ENCODE measurements around the gene SYCE3. TPM values are rescaled to one million over a fixed set of nuclear protein-coding genes. Genes with fewer than 3 reads are reported as not detected.

The SYCE3 gene
- total RNA-seq, 2 donors from 2014 or later: not detected

- Mint-ChIP-seq H3K4me1 (peaks cover 24% of the 10 kb centered on the region), H3K4me3 (peak overlapping the region; percentile 95), H3K27ac (peak overlapping the region; percentile 96), H3K36me3 (ENCODE audit: low read depth) (peaks cover 2% of the 10 kb centered on the region), H3K27me3 (no peaks in the 10 kb centered on the region)
- no peak for ATAC-seq
- no peaks in the 10 kb centered on the region for H3K9me3 ChIP-seq (ENCODE audit: control insufficient read depth, low read length, poor library complexity, severe bottlenecking)
- no peak for DNase-seq
These were observed 29.6 kb downstream of the SYCE3 start for GRCh38 chr22:50532824-50533796.

DNA sequence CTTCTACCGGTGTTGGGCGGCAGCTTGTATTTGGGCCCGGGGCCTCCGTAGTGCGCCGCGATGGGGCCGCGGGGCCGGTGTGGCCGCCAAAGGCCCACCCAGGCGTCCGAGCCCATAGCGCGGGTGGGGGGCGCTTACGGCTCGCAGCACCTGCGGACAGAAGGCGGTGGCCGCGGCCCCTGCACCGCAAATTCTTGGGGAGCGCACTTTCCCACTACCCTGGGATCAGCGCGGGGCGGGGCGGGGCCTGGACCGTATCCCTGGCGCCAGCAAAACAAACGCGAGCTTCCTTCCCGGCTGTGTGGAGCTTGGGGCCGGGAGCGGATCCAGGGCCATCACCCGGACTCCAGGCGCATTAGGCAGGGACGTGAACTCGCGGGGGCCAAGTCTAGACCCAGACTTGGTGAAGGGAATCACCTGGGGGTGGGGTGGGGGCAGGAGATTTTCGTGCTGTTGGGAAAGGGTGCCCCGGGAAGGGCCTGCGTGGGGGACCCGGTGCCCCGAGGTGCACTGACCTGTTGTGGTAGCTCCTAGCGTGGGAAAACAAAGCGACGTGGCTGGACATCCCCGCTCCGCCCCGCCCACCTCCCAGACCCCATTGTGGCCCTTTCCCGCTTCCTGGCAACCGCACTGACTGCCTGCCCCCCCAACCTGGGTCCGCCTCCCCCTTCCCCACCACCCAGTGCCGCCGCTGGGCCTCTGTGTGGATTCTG is 30.6 kb downstream of the SYCE3 start:
- DNase-seq: no peak
- H3K27me3 Mint-ChIP-seq: no peaks in the 10 kb centered on the region
- H3K4me3 Mint-ChIP-seq: peak overlapping the region; percentile 95
- peaks cover 25% of the 10 kb centered on the region for H3K4me1 Mint-ChIP-seq
- H3K27ac Mint-ChIP-seq: peak overlapping the region; percentile 96
- no peak for ATAC-seq
- H3K36me3 Mint-ChIP-seq (ENCODE audit: low read depth): peaks cover 2% of the 10 kb centered on the region
- H3K9me3 ChIP-seq (ENCODE audit: control insufficient read depth, low read length, poor library complexity, severe bottlenecking): no peaks in the 10 kb centered on the region

GRCh38 chr22:50531546-50531961 is 31.2 kb downstream of the SYCE3 start:
- Mint-ChIP-seq H3K27ac (peak overlapping the region; percentile 96), H3K4me3 (peak overlapping the region; percentile 95), H3K27me3 (no peaks in the 10 kb centered on the region), H3K36me3 (ENCODE audit: low read depth) (peaks cover 2% of the 10 kb centered on the region), H3K4me1 (peaks cover 30% of the 10 kb centered on the region)
- DNase-seq (peak; percentile 44 to 56 (median 46)), ATAC-seq (peak; percentile 57)
- no peaks in the 10 kb centered on the region for H3K9me3 ChIP-seq (ENCODE audit: control insufficient read depth, low read length, poor library complexity, severe bottlenecking)

DNA sequence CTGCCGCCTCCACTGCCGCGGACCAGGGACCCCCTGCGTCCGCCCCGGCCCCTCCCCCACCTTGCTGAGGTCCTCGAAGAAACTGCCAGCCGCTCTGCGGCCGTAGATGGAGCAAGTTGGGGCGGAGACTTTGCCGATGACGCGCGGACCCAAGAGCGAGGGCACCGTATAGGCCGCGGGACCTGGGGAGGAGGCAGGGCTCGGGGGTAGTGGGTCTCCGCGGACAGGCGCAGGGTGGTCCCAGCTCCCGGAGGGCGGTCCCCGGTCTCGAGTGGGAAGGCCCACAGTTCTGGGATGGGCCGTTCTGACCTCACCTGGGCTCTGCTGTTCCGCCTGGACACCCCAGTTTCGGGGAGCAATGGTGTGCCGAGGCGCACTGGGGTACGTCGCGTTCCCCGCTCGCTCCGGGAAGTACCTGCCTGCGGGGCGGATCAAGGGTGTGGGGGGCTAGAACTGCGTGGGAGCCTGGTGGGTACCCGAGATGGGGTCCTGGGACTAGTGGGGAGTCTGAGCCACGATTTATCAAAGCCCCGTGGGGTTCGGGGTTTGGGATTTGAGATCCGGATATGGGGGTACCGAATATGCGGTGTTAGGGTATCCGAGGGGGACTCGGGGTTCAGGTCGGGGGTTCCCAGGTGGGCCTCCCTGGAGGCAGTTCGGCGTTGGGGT is 31.7 kb downstream of the SYCE3 start:
- peak; percentile 60 to 62 (median 61) for DNase-seq
- Mint-ChIP-seq H3K4me3 (peak overlapping the region; percentile 95), H3K4me1 (peaks cover 30% of the 10 kb centered on the region), H3K27me3 (no peaks in the 10 kb centered on the region), H3K27ac (peak overlapping the region; percentile 96), H3K36me3 (ENCODE audit: low read depth) (peaks cover 2% of the 10 kb centered on the region)
- H3K9me3 ChIP-seq (ENCODE audit: control insufficient read depth, low read length, poor library complexity, severe bottlenecking): no peaks in the 10 kb centered on the region
- peak; percentile 60 for ATAC-seq

GRCh38 chr22:50530580-50530876 is 32.2 kb downstream of the SYCE3 start:
- no peak for DNase-seq

GRCh38 chr22:50529897-50530579 is 32.7 kb downstream of the SYCE3 start, which contains the start of gene TYMP:
TYMP (minus strand) TSS chr22:50530012; CDS start chr22:50529709, 303 bp downstream.
- peaks cover 32% of the 10 kb centered on the region for H3K4me1 Mint-ChIP-seq
- no peaks in the 10 kb centered on the region for H3K27me3 Mint-ChIP-seq
- H3K27ac Mint-ChIP-seq: peak within 1 kb of the TSS; percentile 96
- peak within 1 kb of the TSS; percentile 95 for H3K4me3 Mint-ChIP-seq
- DNase-seq (peak; percentile 44 to 71 (median 60)), ATAC-seq (peak; percentile 4)
- peaks cover 2% of the 10 kb centered on the region for H3K36me3 Mint-ChIP-seq (ENCODE audit: low read depth)
- H3K9me3 ChIP-seq (ENCODE audit: control insufficient read depth, low read length, poor library complexity, severe bottlenecking): no peaks in the 10 kb centered on the region

More at GRCh38 chr22:50530580-50530876, 32.2 kb downstream of the SYCE3 start:
- peak overlapping the region; percentile 95 for H3K4me3 Mint-ChIP-seq
- H3K36me3 Mint-ChIP-seq (ENCODE audit: low read depth): peaks cover 2% of the 10 kb centered on the region
- ATAC-seq: no peak
- peak overlapping the region; percentile 96 for H3K27ac Mint-ChIP-seq
- H3K4me1 Mint-ChIP-seq: peaks cover 30% of the 10 kb centered on the region
- no peaks in the 10 kb centered on the region for H3K27me3 Mint-ChIP-seq
- no peaks in the 10 kb centered on the region for H3K9me3 ChIP-seq (ENCODE audit: control insufficient read depth, low read length, poor library complexity, severe bottlenecking)

- no peak overlapping the region for H3K27ac Mint-ChIP-seq
- H3K9me3 ChIP-seq (ENCODE audit: control insufficient read depth, low read length, poor library complexity, severe bottlenecking): no peaks in the 10 kb centered on the region
- peaks cover 2% of the 10 kb centered on the region for H3K36me3 Mint-ChIP-seq (ENCODE audit: low read depth)
- H3K4me1 Mint-ChIP-seq: peaks cover 35% of the 10 kb centered on the region
- no peak for DNase-seq
- ATAC-seq: no peak
- peak overlapping the region; percentile 82 for H3K4me3 Mint-ChIP-seq
- no peaks in the 10 kb centered on the region for H3K27me3 Mint-ChIP-seq
These were observed 33.3 kb downstream of the SYCE3 start for GRCh38 chr22:50529416-50529896.

- Mint-ChIP-seq H3K4me1 (peaks cover 32% of the 10 kb centered on the region), H3K27ac (peak overlapping the region; percentile 83), H3K36me3 (ENCODE audit: low read depth) (peaks cover 2% of the 10 kb centered on the region), H3K4me3 (peak overlapping the region; percentile 82), H3K27me3 (no peaks in the 10 kb centered on the region)
- no peaks in the 10 kb centered on the region for H3K9me3 ChIP-seq (ENCODE audit: control insufficient read depth, low read length, poor library complexity, severe bottlenecking)
- DNase-seq (no peak), ATAC-seq (no peak)
These were observed 33.9 kb downstream of the SYCE3 start for GRCh38 chr22:50528682-50529415.

GRCh38 chr22:50527921-50528681 is 34.6 kb downstream of the SYCE3 start:
- no peak for DNase-seq
- no peak for ATAC-seq
- H3K36me3 Mint-ChIP-seq (ENCODE audit: low read depth): peaks cover 2% of the 10 kb centered on the region
- H3K27me3 Mint-ChIP-seq: no peaks in the 10 kb centered on the region
- H3K4me3 Mint-ChIP-seq: peak overlapping the region; percentile 92
- H3K9me3 ChIP-seq (ENCODE audit: control insufficient read depth, low read length, poor library complexity, severe bottlenecking): no peaks in the 10 kb centered on the region
- H3K27ac Mint-ChIP-seq: peak overlapping the region; percentile 83
- H3K4me1 Mint-ChIP-seq: peaks cover 30% of the 10 kb centered on the region

GRCh38 chr22:50526834-50527801 is 35.6 kb downstream of the SYCE3 start:
- H3K9me3 ChIP-seq (ENCODE audit: control insufficient read depth, low read length, poor library complexity, severe bottlenecking): no peaks in the 10 kb centered on the region
- peak overlapping the region; percentile 83 for H3K27ac Mint-ChIP-seq
- peaks cover 26% of the 10 kb centered on the region for H3K4me1 Mint-ChIP-seq
- ATAC-seq: no peak
- no peaks in the 10 kb centered on the region for H3K27me3 Mint-ChIP-seq
- peaks cover 2% of the 10 kb centered on the region for H3K36me3 Mint-ChIP-seq (ENCODE audit: low read depth)
- peak overlapping the region; percentile 92 for H3K4me3 Mint-ChIP-seq
- no peak for DNase-seq
